Osteoblast (primary cell): ENCODE measurements around the gene RCAN1. TPM values are rescaled to one million over a fixed set of nuclear protein-coding genes. Genes with fewer than 3 reads are reported as not detected.

Experiments
- DNase-seq: peaks from one replicate; pipeline ENCODE4 v3.0.0; 2011; ENCODE audit warnings: low spot score, mixed read lengths; ENCODE audit not compliant: insufficient read length; ENCODE audit errors: missing footprints
- H2AFZ ChIP-seq: 2 replicates; pipeline ENCODE4 v1.6.0; 2011; ENCODE audit warnings: mild to moderate bottlenecking, low read length
- H3K27ac ChIP-seq: 2 replicates; pipeline ENCODE4 v1.5.1; 2011; ENCODE audit warnings: mild to moderate bottlenecking, low read depth, low read length, moderate library complexity
- H3K27me3 ChIP-seq: 2 replicates; pipeline ENCODE4 v1.6.0; 2012; ENCODE audit warnings: mild to moderate bottlenecking, control low read depth, inconsistent platforms, low read length, moderate library complexity; ENCODE audit not compliant: insufficient read depth
- H3K36me3 ChIP-seq: 2 replicates; pipeline ENCODE4 v1.5.1; 2011; ENCODE audit warnings: mild to moderate bottlenecking, low read length, control low read depth, moderate library complexity; ENCODE audit not compliant: insufficient read depth
- H3K4me1 ChIP-seq: 2 replicates; pipeline ENCODE4 v1.5.1; 2011; ENCODE audit warnings: mild to moderate bottlenecking, low read length, control low read depth, moderate library complexity; ENCODE audit not compliant: insufficient read depth
- H3K4me2 ChIP-seq: 2 replicates; pipeline ENCODE4 v1.6.0; 2011; ENCODE audit warnings: mild to moderate bottlenecking, low read length; ENCODE audit not compliant: insufficient read depth
- H3K4me3 ChIP-seq: fragments of 200-600 bp; sonication (generic); 3 replicates; pipeline ENCODE4 v1.5.1; 2012; ENCODE audit warnings: mild to moderate bottlenecking, low read length, inconsistent platforms; ENCODE audit not compliant: insufficient read depth
- H3K79me2 ChIP-seq: 2 replicates; pipeline ENCODE4 v1.6.0; 2012; ENCODE audit warnings: mild to moderate bottlenecking, low read length, control low read depth, inconsistent platforms; ENCODE audit not compliant: insufficient read depth
- H3K9me3 ChIP-seq: 2 replicates; pipeline ENCODE4 v1.5.1; 2011; ENCODE audit warnings: low read depth, low read length, control low read depth
- H4K20me1 ChIP-seq: 2 replicates; pipeline ENCODE4 v1.6.0; 2012; ENCODE audit warnings: mild to moderate bottlenecking, low read length, control low read depth; ENCODE audit not compliant: insufficient read depth
- CTCF ChIP-seq: IDR thresholded peaks from 2 replicates; pipeline ENCODE4 v1.5.1; 2011; ENCODE audit warnings: mild to moderate bottlenecking, low read depth, low read length, moderate library complexity; ENCODE audit errors: extremely low read depth
- total RNA-seq: library from RNA; depleted of rRNA; stranded (reverse); fragments of >200 nt; gene quantifications from 2 replicates; pipeline ENCODE4 v1.2.3, GENCODE V29; 2012

The RCAN1 gene
- total RNA-seq, 1 donor, result 103 TPM

DNA sequence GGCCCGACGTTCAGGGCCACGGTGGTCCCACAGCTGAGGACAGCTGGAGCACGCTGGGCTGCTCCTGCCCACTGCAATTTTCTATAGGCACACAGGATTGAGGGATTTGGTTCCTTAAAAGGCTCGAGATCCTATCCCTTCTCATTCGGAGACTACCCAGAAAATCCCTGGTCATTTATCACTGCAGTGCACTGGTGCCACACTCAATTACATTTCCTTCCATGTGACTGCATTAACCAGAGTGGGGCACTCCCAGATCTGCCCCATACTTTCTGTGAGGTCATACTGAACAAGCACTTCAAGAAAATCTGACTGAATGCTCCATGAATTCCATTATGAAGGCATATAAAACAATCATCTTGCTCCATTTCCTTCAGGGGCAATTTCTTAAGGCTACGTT is 53.1 kb downstream of the RCAN1 start:
- Histone ChIP-seq H3K4me1 (no peaks in the 10 kb centered on the region), H2AFZ (no peak overlapping the region), H3K79me2 (no peaks in the 10 kb centered on the region), H3K4me2 (no peak overlapping the region), H4K20me1 (no peaks in the 10 kb centered on the region), H3K9me3 (no peaks in the 10 kb centered on the region), H3K4me3 (no peak overlapping the region), H3K27ac (no peak overlapping the region), H3K36me3 (no peaks in the 10 kb centered on the region), H3K27me3 (no peaks in the 10 kb centered on the region)
- TF ChIP-seq CTCF, result no peak
- no peak for DNase-seq

DNA sequence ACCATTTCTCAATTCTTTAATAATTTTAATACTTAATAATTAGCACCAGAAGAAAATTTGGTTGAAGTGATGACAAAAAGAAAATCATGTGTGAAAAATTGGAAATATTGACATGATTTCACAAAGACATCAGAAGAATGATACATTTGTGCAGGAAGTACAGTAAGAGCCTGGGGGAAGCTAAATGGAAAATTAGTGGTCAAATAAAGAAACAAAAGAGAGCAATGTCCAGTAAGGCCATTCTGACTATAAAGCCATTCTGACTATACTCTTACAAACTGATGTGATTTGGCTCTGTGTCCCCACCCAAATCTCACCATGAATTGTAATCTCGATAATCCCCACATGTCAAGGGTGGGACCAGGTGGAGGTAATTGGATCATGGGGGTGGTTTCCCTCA is 54.3 kb downstream of the RCAN1 start:
- Histone ChIP-seq H3K27me3 (no peaks in the 10 kb centered on the region), H3K36me3 (no peaks in the 10 kb centered on the region), H3K4me1 (no peaks in the 10 kb centered on the region), H4K20me1 (no peaks in the 10 kb centered on the region), H3K4me3 (no peak overlapping the region), H3K9me3 (no peaks in the 10 kb centered on the region), H3K79me2 (no peaks in the 10 kb centered on the region), H3K27ac (no peak overlapping the region), H3K4me2 (no peak overlapping the region), H2AFZ (no peak overlapping the region)
- TF ChIP-seq CTCF, result no peak
- DNase-seq, result no peak

DNA sequence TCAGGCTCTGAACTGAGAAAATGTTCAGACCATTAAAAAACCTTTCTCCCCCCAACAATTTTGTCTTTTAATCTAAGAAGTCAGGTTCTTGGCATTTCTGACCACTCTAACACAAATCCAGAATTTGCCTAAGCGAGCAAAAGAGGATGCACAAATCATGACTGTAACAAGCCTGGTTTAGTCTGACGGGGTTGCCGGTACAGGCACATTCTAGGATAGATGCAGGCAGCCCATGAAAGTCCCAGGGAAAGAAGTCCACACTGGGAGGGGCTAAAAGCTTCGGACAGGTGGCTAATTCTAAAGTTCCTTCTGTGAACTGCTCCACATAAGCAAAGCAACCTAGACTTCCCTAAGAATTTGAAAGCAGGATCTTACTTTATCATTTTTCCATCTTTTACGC is 54.9 kb downstream of the RCAN1 start:
- H3K9me3 ChIP-seq, result no peaks in the 10 kb centered on the region
- no peak overlapping the region for H3K27ac ChIP-seq
- no peak for DNase-seq
- TF ChIP-seq CTCF, result no peak
- H3K79me2 ChIP-seq, result no peaks in the 10 kb centered on the region
- H3K4me3 ChIP-seq, result no peak overlapping the region
- no peaks in the 10 kb centered on the region for H3K27me3 ChIP-seq
- no peaks in the 10 kb centered on the region for H4K20me1 ChIP-seq
- no peaks in the 10 kb centered on the region for H3K4me1 ChIP-seq
- no peak overlapping the region for H2AFZ ChIP-seq
- H3K4me2 ChIP-seq, result no peak overlapping the region
- no peaks in the 10 kb centered on the region for H3K36me3 ChIP-seq

DNA sequence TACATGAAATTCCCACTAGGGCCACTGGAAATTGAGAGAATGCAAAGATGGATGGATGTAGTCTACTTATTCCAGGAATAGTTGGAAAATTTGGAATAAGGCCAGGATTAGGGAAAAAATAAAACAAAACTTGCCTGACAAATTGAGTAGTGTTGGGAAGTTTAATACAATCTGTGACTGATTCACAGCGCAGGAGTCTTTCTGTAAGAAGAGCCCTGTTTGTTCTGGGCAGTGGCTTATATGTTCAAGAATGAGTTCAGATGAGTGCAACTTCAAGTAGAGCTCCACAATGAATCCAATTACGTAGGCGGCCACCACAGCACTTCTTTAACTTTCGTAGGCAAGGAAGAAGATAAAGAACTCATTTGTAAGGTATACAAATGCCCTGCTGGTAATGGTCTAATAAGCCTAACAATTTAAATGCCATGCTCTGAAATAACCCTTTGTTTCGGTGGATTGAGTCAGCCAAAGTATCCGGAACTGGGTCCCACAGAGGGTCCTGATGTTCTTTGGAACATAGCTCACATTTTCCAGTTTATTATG is 55.8 kb downstream of the RCAN1 start:
- Histone ChIP-seq H2AFZ (no peak overlapping the region), H3K79me2 (no peaks in the 10 kb centered on the region), H3K27me3 (no peaks in the 10 kb centered on the region), H3K4me3 (no peak overlapping the region), H3K9me3 (no peaks in the 10 kb centered on the region), H3K27ac (no peak overlapping the region), H4K20me1 (no peaks in the 10 kb centered on the region), H3K4me1 (peaks cover 3% of the 10 kb centered on the region), H3K4me2 (no peak overlapping the region), H3K36me3 (no peaks in the 10 kb centered on the region)
- no peak for TF ChIP-seq CTCF
- no peak for DNase-seq
